HEK293 (cell line): ENCODE measurements around the gene CASK.

Experiments used
- CTCF ChIP-seq: fragments of 450-650 bp; formaldehyde crosslinking; IDR thresholded peaks from 2 replicates; pipeline ENCODE4 v1.5.1; 2016; ENCODE audit warnings: missing biosample characterization, missing genetic modification characterization
- SETDB1 ChIP-seq: IDR thresholded peaks from one replicate; pipeline ENCODE4 v1.6.1; 2017; ENCODE audit warnings: mild to moderate bottlenecking, low read length, moderate library complexity, mixed read lengths; ENCODE audit not compliant: insufficient read length
- ZNF24 ChIP-seq: fragments of 450-650 bp; formaldehyde crosslinking; IDR thresholded peaks from 2 replicates; pipeline ENCODE4 v1.5.1; 2016; ENCODE audit warnings: missing biosample characterization, missing genetic modification characterization

DNA sequence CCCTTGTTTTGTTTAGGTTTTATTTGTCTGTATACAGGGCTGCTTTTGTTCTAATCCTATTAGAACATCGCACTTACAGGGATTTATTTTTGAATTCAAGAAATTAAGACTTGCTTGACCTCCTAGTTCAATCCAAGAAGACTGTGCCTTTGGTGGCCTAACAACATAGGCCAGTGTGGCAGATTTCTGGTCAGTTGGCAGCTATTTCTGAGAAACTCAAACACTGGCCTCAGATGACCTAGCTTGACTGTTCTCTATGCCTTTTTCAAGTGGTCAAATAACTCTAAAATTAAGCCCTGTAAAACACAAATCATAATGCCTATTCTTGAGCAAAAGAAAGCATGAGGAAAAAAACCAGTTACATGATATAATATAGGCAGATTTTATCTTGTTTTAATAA is 323.8 kb downstream of the CASK start:
- TF ChIP-seq ZNF24 (tag by site-specific recombination) = no peak
- TF ChIP-seq CTCF (tag by site-specific recombination) = no peak
- no peak for TF ChIP-seq SETDB1
